Fibroblast of the aortic adventitia (primary cell): ENCODE measurements around the gene CDC37L1. TPM values are rescaled to one million over a fixed set of nuclear protein-coding genes. Genes with fewer than 3 reads are reported as not detected.
A peak's percentile ranks its signal among the peaks of the same experiment; 100 is the strongest.

ENCODE experiments used
- DNase-seq: peaks from one replicate; pipeline ENCODE4 v3.0.0-alpha.2; 2010; ENCODE audit warnings: low read depth
- H3K4me3 ChIP-seq: 2 replicates; pipeline ENCODE4 v1.5.1; 2011; ENCODE audit warnings: low read depth, mild to moderate bottlenecking, control low read depth, low read length, moderate library complexity
- total RNA-seq: library from RNA; depleted of rRNA; stranded (reverse); fragments of >200 nt; gene quantifications from 2 replicates; pipeline ENCODE4 v1.2.3, GENCODE V29; 2012; ENCODE audit warnings: low replicate concordance
- TF ChIP-seq, protein P1 (sequence below): IDR thresholded peaks from 2 replicates; pipeline ENCODE4 v1.5.1; 2011; ENCODE audit warnings: mild to moderate bottlenecking, low read length, control low read depth, inconsistent platforms; ENCODE audit not compliant: insufficient read depth

The CDC37L1 gene
- total RNA-seq, 1 donor: 17.5 TPM

DNA sequence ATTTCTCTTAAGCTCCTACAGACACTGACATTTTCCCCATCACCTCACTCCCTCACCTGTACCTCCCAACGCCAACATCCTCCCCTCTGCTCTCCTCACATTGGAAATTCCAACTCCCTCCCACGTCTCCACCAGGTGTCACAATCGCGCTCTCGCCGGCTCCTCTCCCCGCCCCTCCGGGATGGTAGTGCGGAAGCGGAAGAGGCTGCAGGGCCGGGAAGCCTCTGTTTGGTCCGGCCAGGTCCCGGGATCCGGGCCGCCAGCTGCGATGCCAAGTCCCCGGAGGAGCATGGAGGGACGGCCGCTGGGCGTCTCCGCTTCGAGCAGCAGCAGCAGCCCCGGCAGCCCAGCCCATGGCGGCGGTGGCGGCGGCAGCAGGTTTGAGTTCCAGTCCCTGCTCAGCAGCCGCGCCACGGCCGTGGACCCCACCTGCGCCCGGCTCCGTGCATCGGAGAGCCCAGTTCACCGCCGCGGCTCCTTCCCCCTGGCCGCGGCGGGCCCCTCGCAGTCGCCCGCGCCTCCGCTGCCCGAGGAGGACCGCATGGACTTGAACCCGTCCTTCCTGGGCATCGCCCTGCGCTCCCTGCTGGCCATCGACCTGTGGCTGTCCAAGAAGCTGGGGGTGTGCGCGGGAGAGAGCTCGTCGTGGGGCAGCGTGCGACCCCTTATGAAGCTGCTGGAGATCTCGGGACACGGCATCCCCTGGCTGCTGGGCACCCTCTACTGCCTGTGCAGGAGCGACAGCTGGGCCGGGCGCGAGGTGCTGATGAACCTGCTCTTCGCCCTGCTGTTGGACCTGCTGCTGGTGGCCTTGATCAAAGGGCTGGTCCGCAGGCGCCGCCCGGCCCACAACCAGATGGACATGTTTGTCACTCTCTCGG lies 17.0 kb upstream of the CDC37L1 start, which contains the start of gene PLPP6:
TSS of gene PLPP6 (plus strand) at position 187 of the 881 bp plus-strand sequence. CDS start at position 269, 82 bp downstream.
- peak within 1 kb of the TSS; percentile 79 for H3K4me3 ChIP-seq
- TF ChIP-seq, protein P1, sequence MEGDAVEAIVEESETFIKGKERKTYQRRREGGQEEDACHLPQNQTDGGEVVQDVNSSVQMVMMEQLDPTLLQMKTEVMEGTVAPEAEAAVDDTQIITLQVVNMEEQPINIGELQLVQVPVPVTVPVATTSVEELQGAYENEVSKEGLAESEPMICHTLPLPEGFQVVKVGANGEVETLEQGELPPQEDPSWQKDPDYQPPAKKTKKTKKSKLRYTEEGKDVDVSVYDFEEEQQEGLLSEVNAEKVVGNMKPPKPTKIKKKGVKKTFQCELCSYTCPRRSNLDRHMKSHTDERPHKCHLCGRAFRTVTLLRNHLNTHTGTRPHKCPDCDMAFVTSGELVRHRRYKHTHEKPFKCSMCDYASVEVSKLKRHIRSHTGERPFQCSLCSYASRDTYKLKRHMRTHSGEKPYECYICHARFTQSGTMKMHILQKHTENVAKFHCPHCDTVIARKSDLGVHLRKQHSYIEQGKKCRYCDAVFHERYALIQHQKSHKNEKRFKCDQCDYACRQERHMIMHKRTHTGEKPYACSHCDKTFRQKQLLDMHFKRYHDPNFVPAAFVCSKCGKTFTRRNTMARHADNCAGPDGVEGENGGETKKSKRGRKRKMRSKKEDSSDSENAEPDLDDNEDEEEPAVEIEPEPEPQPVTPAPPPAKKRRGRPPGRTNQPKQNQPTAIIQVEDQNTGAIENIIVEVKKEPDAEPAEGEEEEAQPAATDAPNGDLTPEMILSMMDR: peak; percentile 63
- DNase-seq: peak; percentile 73

GRCh38 chr9:4662989-4663792 lies 16.2 kb upstream of the CDC37L1 start:
- TF ChIP-seq, protein P1: no peak
- no peak for DNase-seq

DNA sequence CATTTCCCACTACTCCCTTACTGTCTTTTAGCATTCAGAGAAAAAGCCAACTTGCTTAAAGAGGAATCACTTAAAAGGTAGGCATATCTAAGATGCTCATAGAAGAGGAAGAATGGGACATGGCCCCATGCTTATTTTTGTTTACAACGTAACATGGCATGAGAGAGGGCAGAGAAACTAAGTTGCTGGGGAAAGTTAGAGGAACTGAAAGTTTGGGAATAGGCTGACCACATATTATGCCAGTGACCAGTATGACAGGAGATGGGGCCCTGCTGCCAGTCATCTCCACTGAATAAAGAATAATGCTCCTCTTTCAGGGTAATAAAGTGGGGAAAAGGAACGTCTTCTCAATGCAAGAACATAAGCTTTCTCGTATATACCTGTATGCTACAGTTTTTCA lies 15.4 kb upstream of the CDC37L1 start:
- TF ChIP-seq, protein P1: no peak
- no peak overlapping the region for H3K4me3 ChIP-seq
- DNase-seq: no peak

More at GRCh38 chr9:4662989-4663792, 16.2 kb upstream of the CDC37L1 start:
- peak overlapping the region; percentile 79 for H3K4me3 ChIP-seq

DNA sequence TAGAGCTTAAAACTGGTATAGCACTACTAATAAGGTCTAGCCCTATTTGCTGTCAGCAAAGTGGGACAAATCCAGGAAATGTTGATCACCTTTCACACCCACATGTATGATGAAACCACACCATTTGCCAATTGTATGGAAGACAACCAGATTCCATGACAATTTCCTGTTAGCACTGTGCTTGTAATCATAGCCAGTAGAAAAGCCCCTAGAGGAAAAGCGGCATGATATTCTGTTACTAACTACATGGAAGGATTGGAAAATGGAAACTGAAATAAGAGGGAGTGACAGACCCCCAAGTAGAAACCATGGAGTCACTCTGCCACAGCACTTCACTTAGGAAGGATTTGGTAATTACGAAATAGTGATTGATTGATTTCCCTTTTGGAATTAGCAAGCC lies 14.0 kb upstream of the CDC37L1 start:
- peak; percentile 69 for DNase-seq
- TF ChIP-seq, protein P1: no peak
- H3K4me3 ChIP-seq: no peak overlapping the region

GRCh38 chr9:4666042-4666699 lies 13.2 kb upstream of the CDC37L1 start, which contains the start of gene SPATA6L:
TSS of gene SPATA6L (minus strand) at chr9:4666480. CDS start at chr9:4666250, 230 bp downstream.
- TF ChIP-seq, protein P1: peak; percentile 13
- peak; percentile 40 for DNase-seq
- peak within 1 kb of the TSS; percentile 59 for H3K4me3 ChIP-seq

DNA sequence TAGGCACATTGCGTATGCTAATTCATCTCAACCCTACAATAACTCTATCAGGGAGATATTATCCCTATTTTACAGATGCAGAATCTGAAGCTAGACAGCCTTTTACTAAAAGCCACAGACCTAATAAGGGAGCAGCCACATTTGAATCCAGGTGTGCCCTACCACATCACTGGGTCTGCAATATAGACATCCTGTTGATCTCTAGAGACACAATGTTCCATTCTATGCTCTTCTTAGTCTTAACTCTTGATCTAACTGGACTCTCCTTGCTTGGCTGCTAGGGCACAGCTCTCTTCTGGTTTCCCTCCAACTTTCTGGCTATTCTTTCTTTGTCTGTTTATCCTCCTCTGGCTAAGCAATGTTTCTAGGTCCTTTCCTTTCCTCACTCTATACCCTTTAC lies 11.7 kb upstream of the CDC37L1 start:
- H3K4me3 ChIP-seq: no peak overlapping the region
- DNase-seq: no peak

More for the DNA sequence above, 11.7 kb upstream of the CDC37L1 start:
- TF ChIP-seq, protein P1: no peak
